HUES6 (cell line): ENCODE results near the gene TBC1D3B.
A peak's percentile ranks its signal among the peaks of the same experiment; 100 is the strongest.
"Not testable (repeated sequence)": the region's sequence is repeated elsewhere in the genome, so short reads cannot be mapped to it uniquely, and the experiment has no call there.

Source experiments
- H3K27ac ChIP-seq: 2 replicates; pipeline ENCODE4 v1.7.0; 2013; ENCODE audit warnings: low read depth, mild to moderate bottlenecking, low read length, inconsistent platforms
- H3K27me3 ChIP-seq: 2 replicates; pipeline ENCODE4 v1.6.1; 2013; ENCODE audit warnings: low read length; ENCODE audit not compliant: control insufficient read depth, insufficient read depth
- H3K36me3 ChIP-seq: 2 replicates; pipeline ENCODE4 v1.6.1; 2013; ENCODE audit warnings: low read length; ENCODE audit not compliant: control insufficient read depth, insufficient read depth
- H3K4me1 ChIP-seq: 2 replicates; pipeline ENCODE4 v1.6.1; 2013; ENCODE audit warnings: low read length; ENCODE audit not compliant: control insufficient read depth, insufficient read depth
- H3K4me3 ChIP-seq: 2 replicates; pipeline ENCODE4 v1.5.1; 2013; ENCODE audit warnings: low read depth, low read length
- H3K9ac ChIP-seq: one replicate; pipeline ENCODE4 v1.6.1; 2013; ENCODE audit warnings: mild to moderate bottlenecking, low read length
- H3K9me3 ChIP-seq: 2 replicates; pipeline ENCODE4 v1.6.1; 2013; ENCODE audit warnings: low read depth, low read length; ENCODE audit not compliant: control insufficient read depth, insufficient read depth

The TBC1D3B gene

GRCh38 chr17:36187943-36188665, 11.7 kb upstream of the TBC1D3B start:
- not testable (repeated sequence) for H3K27me3 ChIP-seq, H3K9me3 ChIP-seq, H3K27ac ChIP-seq, H3K4me3 ChIP-seq, H3K36me3 ChIP-seq, H3K9ac ChIP-seq, H3K4me1 ChIP-seq

- H3K27ac ChIP-seq, H3K9ac ChIP-seq, H3K36me3 ChIP-seq, H3K4me3 ChIP-seq, H3K4me1 ChIP-seq, H3K9me3 ChIP-seq: not testable (repeated sequence)
- peaks cover 12% of the 10 kb centered on the region for H3K27me3 ChIP-seq
Observed at GRCh38 chr17:36186810-36187763, 10.7 kb upstream of the TBC1D3B start.

GRCh38 chr17:36185416-36185815, 9.0 kb upstream of the TBC1D3B start:
- Histone ChIP-seq H3K9me3 (no peaks in the 10 kb centered on the region), H3K27ac (no peak overlapping the region), H3K4me1 (peaks cover 4% of the 10 kb centered on the region; the same call in 1 of the 2 replicates), H3K36me3 (no peaks in the 10 kb centered on the region), H3K9ac (no peak overlapping the region), H3K4me3 (no peak overlapping the region), H3K27me3 (peaks cover 24% of the 10 kb centered on the region)

GRCh38 chr17:36184023-36184765, 7.8 kb upstream of the TBC1D3B start:
- H3K9ac ChIP-seq = no peak overlapping the region
- H3K27ac ChIP-seq = no peak overlapping the region
- H3K36me3 ChIP-seq = no peaks in the 10 kb centered on the region
- peaks cover 24% of the 10 kb centered on the region for H3K27me3 ChIP-seq
- peaks cover 4% of the 10 kb centered on the region; the same call in 1 of the 2 replicates for H3K4me1 ChIP-seq
- H3K9me3 ChIP-seq = no peaks in the 10 kb centered on the region
- peak overlapping the region; percentile 57 for H3K4me3 ChIP-seq

GRCh38 chr17:36183001-36183971, 6.8 kb upstream of the TBC1D3B start:
- H3K4me3 ChIP-seq = peak overlapping the region; percentile 57
- H3K36me3 ChIP-seq = no peaks in the 10 kb centered on the region
- H3K9ac ChIP-seq = no peak overlapping the region
- no peaks in the 10 kb centered on the region for H3K9me3 ChIP-seq
- peaks cover 4% of the 10 kb centered on the region; the same call in 1 of the 2 replicates for H3K4me1 ChIP-seq
- H3K27ac ChIP-seq = no peak overlapping the region
- peaks cover 24% of the 10 kb centered on the region for H3K27me3 ChIP-seq

- Histone ChIP-seq H3K36me3 (no peaks in the 10 kb centered on the region), H3K27me3 (peaks cover 24% of the 10 kb centered on the region), H3K9me3 (no peaks in the 10 kb centered on the region), H3K4me3 (peak overlapping the region; percentile 57), H3K4me1 (peaks cover 4% of the 10 kb centered on the region; the same call in 1 of the 2 replicates), H3K27ac (no peak overlapping the region), H3K9ac (no peak overlapping the region)
Observed at GRCh38 chr17:36182176-36183000, 6.0 kb upstream of the TBC1D3B start.

GRCh38 chr17:36181446-36182175, 5.2 kb upstream of the TBC1D3B start:
- not testable (repeated sequence) for H3K9me3 ChIP-seq, H3K27ac ChIP-seq, H3K36me3 ChIP-seq, H3K4me3 ChIP-seq, H3K9ac ChIP-seq, H3K4me1 ChIP-seq
- H3K27me3 ChIP-seq = peaks cover 24% of the 10 kb centered on the region

- not testable (repeated sequence) for H3K27ac ChIP-seq, H3K27me3 ChIP-seq, H3K4me3 ChIP-seq, H3K4me1 ChIP-seq, H3K36me3 ChIP-seq, H3K9ac ChIP-seq, H3K9me3 ChIP-seq
Observed at GRCh38 chr17:36168836-36169235, 7.6 kb downstream of the TBC1D3B start.

- no peaks in the 10 kb centered on the region for H3K36me3 ChIP-seq
- H3K27me3 ChIP-seq = no peaks in the 10 kb centered on the region
- no peak overlapping the region for H3K4me3 ChIP-seq
- H3K9ac ChIP-seq = no peak overlapping the region
- H3K27ac ChIP-seq = no peak overlapping the region
- no peaks in the 10 kb centered on the region for H3K9me3 ChIP-seq
- peaks cover 6% of the 10 kb centered on the region; the same call in 1 of the 2 replicates for H3K4me1 ChIP-seq
Observed at GRCh38 chr17:36153895-36154610, 22.4 kb downstream of the TBC1D3B start.
